ENCODE data around the gene OAF.
A peak's percentile ranks its signal among the peaks of the same experiment; 100 is the strongest.

OAF gene

GRCh38 chr11:120224361-120224760 is 13.5 kb downstream of the OAF start:
- no peak for DNase-seq

DNA sequence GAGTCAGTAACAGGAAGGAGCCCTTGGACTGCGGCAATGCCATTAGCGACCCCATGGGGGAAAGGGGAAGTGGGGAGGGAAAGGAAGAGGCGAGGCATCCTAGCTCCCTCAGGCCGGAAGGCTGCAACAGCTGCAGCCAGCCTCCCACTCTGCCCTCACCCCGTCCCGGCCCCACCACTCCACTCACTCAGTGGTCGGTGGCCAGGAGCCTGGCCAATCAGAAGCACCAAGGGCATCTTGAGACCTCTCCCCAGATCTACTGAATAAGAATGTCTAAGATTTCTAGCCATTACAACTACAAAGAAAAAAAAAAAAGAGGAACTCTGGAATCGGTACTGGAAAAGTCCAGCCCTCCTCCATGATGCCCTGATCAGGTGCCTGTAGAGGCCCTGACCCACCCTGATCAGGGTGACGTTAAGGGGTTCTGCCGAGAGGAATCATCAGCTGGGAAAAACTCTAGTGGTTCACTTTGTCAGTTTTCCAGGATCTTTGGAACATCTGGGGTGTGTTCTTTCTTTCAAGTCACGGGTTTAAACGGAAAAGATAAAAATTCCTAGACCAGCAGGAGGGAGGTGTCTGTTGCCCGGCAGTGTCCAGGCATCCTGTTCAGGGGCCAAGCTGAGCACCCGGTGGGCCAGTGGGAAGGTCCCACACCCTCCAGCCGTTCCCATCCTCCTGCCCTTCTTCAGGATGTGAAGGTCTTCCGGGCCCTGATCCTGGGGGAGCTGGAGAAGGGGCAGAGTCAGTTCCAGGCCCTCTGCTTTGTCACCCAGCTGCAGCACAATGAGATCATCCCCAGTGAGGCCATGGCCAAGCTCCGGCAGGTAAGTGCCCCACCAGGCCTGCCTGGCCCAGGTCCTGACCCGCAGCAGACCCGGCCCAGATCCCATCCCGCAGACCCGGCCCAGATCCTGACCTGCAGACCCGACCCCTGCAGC is 14.4 kb downstream of the OAF start:
- DNase-seq: no peak

- DNase-seq: no peak
Observed at GRCh38 chr11:120226242-120226641, 15.4 kb downstream of the OAF start.

DNA sequence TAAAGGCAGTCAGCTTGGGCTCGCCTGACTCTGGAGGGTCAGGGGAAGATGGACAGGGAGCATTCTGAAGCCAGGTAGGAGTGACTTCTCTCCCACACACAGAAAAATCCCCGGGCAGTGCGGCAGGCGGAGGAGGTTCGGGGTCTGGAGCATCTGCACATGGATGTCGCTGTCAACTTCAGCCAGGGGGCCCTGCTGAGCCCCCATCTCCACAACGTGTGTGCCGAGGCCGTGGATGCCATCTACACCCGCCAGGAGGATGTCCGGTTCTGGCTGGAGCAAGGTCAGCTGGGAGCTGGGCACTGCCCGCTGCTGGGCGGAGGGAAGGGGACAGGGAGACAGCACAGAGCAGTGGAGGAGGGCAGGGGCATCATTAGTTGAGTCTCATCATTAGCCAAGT is 15.9 kb downstream of the OAF start:
- no peak for DNase-seq

- DNase-seq: no peak
Observed at GRCh38 chr11:120227228-120227852, 16.5 kb downstream of the OAF start.

DNA sequence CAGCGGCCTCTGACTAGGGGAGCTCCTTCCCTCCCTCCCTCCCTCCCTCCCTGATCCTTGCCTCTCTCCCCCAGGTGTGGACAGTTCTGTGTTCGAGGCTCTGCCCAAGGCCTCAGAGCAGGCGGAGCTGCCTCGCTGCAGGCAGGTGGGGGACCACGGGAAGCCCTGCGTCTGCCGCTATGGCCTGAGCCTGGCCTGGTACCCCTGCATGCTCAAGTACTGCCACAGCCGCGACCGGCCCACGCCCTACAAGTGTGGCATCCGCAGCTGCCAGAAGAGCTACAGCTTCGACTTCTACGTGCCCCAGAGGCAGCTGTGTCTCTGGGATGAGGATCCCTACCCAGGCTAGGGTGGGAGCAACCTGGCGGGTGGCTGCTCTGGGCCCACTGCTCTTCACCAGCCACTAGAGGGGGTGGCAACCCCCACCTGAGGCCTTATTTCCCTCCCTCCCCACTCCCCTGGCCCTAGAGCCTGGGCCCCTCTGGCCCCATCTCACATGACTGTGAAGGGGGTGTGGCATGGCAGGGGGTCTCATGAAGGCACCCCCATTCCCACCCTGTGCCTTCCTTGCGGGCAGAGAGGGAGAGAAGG is 18.1 kb downstream of the OAF start:
- no peak for DNase-seq

- no peak for DNase-seq
Observed at GRCh38 chr11:120229451-120230424, 18.9 kb downstream of the OAF start.

- no peak for DNase-seq
Observed at GRCh38 chr11:120230433-120231071, 19.7 kb downstream of the OAF start.

DNA sequence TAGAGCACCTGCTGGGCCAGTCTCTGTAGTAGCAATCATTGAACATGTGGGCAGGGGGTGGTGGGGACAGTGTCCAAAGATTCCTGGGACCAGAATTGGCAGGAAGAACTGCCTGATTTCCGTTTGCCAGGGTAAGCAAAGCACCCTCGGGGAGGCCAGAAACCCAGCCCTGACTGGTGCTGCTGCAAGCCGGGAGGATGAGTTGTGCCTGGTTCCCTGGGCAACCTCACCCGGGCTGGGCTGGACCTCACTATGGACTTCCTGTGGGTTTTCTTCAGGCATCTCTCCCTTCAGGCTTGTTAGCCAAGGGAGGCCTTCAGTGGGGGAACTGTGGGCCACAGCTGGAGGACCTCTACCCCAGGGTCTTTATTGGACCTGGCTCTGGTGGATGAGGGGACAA is 21.1 kb downstream of the OAF start:
- DNase-seq: no peak

GRCh38 chr11:120233207-120233803 is 22.5 kb downstream of the OAF start:
- no peak for DNase-seq

GRCh38 chr11:120235024-120235628 is 24.3 kb downstream of the OAF start:
- peak; percentile 12 for DNase-seq

- no peak for DNase-seq
Observed at GRCh38 chr11:120236169-120237107, 25.6 kb downstream of the OAF start.

DNA sequence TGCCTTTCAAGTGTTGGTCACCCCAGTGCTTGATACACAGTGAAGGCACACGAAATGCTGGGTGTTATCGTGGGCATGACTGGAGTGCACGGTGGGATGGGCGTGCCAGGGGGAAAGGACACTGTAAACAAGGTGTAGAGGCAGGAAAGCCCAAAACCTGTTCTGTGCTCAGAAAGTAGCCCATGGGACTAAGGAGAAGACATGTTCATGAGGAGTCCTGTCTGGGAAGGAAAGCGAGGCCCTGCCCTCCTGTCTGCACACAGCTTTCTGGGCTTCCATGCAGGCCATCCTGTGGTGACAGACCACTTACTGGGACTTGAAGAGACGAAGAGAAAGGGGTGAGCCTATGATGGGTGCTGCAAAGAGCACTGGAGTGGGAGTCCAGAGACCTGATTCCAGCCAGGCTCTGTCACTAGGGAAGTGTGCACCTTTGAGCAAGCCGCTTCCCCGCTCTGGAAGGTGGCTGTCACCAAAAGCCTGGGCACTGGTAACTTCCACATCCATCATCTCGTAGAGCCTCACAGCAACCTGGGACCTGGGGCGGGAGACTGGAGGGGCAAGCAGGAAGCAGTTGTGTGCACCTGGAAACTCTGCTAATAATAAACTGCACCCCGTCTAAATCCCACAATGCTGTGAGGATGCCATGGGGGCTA is 28.3 kb downstream of the OAF start:
- DNase-seq: no peak

DNA sequence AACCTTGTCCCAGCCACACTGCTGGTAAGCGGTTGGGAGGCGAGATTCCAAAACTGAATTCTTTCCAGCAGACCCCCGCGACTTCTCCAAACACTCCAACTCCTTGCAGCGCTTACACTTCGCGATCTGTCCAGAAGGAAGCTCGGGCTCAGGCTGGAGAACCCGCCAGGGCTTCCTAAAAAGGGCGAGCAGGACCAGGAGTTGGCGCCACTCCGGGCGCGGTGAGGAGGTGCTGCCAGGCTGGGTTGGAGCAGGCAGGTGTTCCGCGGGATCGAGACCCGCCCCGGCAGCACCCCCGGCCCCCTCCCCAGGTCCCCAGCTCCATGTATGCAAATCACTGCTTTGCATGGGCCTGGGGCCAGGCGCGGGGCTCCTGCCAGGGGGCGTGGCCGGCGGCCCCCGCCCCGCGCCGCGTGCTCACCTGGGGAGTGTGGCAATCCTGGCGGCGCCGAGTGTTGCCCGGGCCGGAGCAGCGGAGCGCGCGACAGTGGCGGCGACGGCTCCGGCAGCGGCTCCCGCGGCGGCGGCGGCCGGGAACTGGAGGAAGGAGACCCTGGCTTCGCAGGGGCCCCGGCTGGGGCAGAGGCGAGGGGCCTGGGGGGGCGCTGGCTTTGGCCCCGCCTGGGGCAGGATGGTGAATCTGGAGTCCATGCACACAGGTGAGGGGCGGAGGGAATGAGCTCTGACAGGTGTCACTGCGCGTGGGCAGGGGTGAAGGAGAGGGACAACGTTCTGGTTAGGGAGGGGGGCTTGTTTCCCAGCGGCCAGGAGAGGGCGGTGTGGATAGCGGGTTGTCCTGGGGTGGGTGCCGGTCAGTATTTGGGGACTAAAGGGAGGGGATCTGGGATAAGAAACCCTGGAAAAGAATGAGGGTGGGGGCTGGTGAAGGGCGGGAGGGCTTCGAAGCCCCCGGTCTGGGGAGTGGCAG is 29.1 kb downstream of the OAF start, which contains the start of gene POU2F3:
Gene POU2F3 (plus strand): TSS at position 428 of the 928 bp plus-strand sequence. CDS start 204 bp downstream, at position 632.
- no peak for DNase-seq

GRCh38 chr11:120240866-120241265 is 30.0 kb downstream of the OAF start:
- DNase-seq: no peak

DNA sequence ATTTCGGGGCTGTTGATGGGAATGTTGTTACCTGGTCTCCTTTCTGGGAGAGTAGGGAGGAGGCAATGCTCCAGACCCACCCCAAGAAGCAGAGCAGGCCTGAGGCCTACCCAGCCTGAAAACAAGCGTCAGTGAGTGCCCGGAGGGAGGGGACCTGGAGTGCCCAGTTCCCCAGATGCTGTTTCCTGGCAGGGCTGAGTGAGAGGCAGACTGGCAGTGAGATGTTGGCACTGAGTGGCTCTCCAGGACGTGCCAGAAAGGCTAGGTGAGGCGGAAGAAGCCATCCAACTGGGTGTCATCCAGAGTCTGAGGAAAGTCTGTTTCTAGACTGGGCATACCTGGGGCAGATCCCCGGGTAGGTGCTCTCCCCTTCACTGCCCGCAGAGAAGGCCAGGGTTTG is 30.4 kb downstream of the OAF start:
- no peak for DNase-seq

DNA sequence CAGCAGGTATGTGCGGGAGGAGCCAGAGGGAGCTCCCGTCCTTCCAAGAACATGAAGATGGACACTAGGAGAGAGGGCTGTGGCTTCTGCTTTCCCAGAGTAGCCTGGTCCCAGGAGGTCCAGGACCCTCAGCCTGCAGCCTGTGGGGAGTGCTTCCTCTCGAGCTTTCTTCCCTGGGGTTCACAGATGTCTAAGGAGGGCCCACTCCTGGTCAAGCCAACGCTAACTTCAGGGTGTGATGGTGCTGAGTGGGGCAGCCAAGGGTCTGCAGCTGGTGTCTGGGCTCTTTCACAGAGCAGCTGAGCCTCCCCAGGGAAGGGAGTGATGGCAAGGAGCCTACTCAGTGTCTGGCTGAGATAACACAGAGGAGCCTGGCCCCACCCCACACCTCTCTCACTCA is 32.4 kb downstream of the OAF start:
- DNase-seq: no peak

All from CD4-positive, alpha-beta T cell treated with Interleukin-4 for 4 hours (primary cell).